GM19468 (cell line): ENCODE results near the gene LAMA5.

Experiments used
- ATAC-seq: cut with Tn5 transposase; IDR thresholded peaks from one replicate; pipeline ENCODE4 v1.9.1; 2021; ENCODE audit warnings: mild to moderate bottlenecking, moderate library complexity, moderate number of reproducible peaks; ENCODE audit not compliant: unreplicated experiment; ENCODE audit errors: extremely low read depth

Gene LAMA5

GRCh38 chr20:62332989-62333819 is 33.9 kb downstream of the LAMA5 start:
- ATAC-seq, result no peak

GRCh38 chr20:62332421-62332820 is 34.7 kb downstream of the LAMA5 start:
- no peak for ATAC-seq

- no peak for ATAC-seq
Observed at GRCh38 chr20:62331347-62331746, 35.8 kb downstream of the LAMA5 start.

- ATAC-seq, result no peak
Observed at GRCh38 chr20:62330576-62331317, 36.4 kb downstream of the LAMA5 start.

DNA sequence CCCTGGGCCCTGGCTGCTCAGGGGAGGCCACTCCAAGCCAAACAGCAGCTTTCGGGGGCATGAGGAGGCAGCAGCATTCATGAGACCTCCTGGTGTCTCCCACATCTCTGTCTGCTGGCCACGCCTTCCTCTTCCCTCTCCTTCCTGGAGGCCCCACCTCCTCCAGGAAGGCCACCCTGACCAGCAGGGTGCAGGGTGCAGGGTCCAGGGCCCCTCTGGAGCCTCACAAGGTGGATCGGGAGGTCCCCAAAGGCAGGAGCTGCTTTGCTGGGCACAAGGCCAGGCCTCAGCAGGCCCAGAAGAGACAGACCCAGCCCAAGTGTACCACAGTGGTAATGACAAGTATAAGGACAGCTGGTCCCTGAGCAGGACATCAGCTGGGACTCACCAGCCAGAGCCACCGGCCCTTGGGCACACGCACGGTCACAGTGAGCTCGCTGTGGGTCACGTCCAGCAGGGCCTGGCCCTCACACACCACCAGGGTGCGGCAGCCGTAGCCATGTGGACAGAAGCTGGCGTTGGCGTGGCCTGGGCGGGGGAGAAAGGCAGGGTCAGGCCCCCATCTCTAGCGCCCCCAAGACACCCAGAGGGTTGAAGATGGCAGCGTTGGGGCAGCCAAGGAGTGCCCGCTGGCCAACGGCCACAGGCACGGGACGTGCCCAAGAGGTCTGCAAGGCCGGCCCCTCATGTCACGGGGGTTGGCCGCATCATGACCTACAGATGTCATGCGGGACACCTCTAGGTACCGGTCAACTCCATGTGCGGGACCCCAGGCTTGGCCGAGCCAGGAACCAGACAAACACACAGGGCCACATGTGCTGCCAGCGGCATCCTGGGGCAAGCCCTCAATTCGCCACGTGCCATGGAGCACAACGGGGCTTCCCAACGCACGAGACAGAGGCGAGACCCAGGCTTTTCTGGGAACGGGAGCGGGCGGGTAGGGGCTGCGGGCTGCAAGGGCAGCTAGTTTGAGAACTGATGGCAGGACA is 37.4 kb downstream of the LAMA5 start:
- no peak for ATAC-seq

DNA sequence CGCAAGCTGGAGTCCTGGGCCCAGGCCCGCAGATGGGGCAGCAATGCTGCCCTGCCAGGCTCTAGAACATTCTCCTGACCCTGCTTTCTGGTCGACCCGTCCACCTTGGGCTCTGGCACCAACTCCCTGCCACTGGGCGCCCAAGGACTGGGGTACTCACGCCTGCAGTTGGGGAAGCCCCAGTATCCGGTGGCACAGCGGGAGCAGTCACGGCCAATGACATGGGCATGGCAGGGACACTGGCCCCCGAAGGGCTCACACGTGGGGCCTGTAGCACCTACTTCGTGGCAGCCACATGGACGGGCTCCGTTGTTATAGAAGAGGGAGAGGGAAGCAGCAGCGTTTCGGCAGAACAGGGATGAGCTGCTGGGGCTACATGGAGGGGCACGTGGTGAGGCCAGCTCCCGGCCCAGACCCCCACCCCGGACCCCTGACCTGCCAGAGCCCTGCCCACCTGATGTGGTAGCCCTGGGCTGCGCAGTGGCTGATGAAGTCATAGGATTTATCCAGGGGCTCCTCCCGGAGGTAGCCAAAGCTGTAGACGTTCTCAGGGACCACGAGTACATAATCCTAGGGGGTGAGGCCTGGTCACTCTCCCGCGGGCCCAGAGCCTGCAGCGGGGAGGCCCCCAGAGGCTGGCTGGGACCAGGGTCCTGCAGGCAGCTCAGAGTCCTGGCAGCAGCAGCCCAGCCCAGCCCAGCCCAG is 38.3 kb downstream of the LAMA5 start:
- no peak for ATAC-seq

DNA sequence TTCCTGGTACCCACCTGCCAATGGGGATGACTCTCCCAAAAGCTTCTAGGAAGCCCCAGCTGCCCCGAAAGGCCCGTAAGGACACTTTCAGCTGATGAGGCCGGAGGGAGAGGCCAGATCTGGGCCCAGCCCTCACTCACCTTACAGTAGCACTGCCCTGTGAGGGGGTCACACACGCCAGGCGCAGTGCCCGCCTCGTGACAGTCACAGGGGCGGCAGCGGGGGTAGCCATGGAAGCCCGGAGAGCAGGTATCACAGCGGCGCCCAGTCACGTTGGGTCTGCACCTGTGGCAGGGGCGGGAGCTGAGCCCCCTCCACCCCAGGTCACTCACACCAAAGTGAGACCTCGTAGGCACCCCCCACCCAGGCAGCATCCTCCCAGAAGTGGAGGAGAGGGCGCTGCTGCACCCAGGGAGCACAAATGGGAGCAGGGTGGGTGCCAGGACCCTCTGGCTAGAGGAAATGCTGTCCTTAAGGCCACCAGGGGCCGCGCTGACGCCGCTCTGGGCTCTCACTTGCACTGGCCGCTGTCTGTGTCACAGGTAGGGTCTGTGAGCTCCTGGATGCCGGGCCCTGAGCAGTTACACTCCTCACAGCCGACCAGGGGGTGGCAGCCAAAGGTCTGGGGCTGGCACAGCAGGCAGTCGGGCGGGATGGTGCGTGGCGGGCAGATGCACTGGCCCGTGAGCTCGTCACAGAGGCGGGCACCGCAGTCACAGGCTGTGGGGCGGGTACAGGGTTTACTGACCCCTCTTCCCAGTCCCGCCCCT is 39.2 kb downstream of the LAMA5 start:
- no peak for ATAC-seq

DNA sequence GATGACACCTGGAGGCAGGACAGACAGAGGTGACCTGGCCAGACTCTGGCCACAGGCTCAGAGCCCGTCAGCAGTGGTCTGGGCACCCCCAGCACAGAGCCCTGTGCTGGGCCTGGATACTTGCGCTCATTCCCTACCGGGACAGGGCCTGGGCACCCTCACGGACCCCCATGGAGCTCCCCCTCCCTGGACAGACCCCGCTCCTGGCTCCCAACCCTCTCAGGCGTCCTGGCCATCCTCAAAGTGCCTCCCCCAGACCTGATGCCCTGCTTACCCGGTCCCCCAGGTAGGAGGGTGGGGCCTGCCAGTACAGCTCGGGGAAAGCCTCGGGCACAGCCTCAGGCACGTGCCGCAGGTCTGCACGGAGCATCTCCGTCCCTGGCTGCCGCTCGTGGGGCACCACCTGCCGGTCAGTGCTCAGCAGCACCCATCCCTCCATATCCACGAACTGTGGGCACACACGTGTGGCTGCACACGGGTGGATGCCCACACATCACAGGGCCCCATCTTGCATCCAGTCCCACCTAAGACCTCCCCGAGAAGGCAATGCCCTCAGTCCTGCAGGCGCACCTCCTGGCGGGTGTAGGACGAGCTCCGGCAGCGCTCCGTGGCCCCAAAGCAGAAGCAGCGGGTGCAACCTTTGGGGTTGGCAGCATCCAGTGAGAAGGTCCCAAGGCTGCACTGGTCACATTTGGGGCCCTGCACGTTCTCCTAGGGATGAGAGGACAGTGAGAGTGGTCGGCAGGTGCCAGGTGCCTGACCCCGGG is 40.0 kb downstream of the LAMA5 start:
- no peak for ATAC-seq

DNA sequence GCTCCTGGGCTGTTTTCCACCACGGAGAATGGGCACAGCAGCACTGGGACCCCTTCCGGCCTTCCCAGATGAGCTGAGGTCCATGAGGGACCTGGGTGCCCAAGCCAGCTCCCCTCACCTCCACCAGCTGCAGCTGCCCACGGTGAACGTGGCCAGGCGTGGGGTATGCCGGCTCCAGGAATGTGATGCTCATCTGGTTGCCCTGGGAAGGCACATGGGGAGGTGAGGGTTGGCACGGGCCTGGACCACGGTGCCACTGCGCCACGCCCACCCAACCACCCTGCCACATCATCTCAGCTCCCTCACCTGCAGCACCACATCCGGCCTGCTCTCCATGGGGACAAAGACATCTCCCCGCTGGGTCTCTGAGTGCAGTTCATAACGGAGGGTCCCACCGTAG is 40.6 kb downstream of the LAMA5 start:
- no peak for ATAC-seq

- no peak for ATAC-seq
Observed at GRCh38 chr20:62325172-62325905, 41.8 kb downstream of the LAMA5 start.

- no peak for ATAC-seq
Observed at GRCh38 chr20:62323980-62324906, 42.9 kb downstream of the LAMA5 start.

DNA sequence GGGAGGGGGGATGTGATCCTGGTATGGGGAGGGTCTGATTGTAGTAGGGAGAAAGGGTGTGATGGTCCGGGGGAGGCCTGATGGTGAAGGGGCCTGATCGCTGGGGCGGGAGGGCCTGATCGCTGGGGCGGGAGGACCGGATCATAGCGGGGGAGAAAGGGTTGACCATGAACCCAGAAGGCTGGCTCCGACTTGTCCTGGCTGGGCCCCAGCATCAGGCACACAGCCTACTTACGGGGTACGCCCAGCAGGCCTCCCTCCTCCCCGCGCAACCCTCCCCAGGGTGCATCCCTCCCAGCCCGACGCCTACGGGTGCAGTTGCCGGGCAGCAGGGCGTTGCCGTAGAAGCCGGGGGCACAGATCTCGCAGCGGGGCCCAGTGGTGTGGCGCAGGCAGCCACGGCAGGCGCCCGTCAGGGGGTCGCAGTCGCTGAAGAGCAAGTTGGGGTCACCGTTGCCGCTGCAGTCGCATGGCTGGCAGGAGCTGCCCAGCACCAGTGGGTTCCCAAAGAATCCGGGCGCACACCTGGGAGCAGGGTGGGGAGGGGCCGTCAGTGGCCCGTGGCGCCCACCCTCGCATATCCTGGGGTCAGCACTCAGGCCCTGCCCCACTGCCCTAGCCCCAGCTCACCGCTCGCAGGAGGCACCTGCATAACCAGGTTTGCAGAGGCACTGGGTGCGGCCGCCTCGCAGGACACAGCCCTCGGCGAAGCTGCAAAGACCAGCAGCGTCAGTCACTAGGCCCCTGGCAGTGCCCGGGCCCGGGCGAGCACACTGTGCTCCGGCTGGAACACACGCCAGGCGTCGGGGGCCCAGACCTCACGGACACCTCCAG is 43.7 kb downstream of the LAMA5 start:
- no peak for ATAC-seq

DNA sequence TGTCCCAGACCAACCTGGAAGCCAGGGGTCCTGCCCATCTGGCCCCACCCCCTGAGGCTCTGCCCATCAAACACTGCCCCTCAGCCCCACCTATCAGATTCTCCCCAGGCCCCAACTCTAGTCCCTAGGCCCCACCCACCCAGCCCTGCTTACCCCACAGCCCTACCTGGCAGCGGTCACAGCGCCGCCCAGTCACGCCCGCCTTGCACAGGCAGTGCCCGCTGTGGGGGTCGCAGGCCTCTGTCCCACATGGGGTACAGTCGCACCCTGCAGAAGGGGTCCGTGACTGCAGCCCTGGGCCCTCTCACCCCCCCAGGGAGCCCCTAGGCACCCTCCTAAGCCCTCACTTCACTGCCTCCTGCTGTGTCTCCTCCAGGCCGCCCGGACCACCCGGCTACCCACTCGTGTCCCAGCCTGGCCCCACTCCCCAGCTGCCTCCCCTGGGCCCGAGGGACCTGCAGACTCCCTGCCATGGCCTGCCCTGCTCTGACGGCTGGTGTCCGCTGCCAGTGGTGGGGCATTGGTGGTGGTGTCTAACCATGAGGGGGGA is 44.5 kb downstream of the LAMA5 start:
- ATAC-seq, result no peak

DNA sequence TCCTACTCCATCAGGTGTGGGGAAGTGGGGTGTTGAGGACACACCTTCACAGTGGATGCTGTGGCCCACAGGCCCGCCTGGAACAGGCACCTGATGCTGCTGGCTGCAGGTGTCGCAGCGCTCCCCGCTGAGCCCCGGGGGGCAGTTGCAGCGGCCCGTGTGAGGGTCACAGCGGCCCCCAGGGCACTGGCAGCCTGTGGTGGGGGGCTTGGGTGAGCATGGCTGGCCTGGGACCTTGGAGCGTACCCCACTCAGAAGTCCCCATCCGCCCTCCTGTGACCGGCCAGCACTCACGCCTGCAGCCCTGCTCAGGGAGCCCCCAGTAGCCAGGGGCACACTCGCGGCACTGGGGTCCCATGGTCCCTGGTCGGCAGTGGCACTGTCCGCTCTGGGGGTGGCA is 45.1 kb downstream of the LAMA5 start:
- no peak for ATAC-seq

- ATAC-seq, result no peak
Observed at GRCh38 chr20:62321521-62321948, 45.6 kb downstream of the LAMA5 start.
